Measurements from ENCODE around the gene NFKBIB.

NFKBIB gene, protein sequence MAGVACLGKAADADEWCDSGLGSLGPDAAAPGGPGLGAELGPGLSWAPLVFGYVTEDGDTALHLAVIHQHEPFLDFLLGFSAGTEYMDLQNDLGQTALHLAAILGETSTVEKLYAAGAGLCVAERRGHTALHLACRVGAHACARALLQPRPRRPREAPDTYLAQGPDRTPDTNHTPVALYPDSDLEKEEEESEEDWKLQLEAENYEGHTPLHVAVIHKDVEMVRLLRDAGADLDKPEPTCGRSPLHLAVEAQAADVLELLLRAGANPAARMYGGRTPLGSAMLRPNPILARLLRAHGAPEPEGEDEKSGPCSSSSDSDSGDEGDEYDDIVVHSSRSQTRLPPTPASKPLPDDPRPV

DNA sequence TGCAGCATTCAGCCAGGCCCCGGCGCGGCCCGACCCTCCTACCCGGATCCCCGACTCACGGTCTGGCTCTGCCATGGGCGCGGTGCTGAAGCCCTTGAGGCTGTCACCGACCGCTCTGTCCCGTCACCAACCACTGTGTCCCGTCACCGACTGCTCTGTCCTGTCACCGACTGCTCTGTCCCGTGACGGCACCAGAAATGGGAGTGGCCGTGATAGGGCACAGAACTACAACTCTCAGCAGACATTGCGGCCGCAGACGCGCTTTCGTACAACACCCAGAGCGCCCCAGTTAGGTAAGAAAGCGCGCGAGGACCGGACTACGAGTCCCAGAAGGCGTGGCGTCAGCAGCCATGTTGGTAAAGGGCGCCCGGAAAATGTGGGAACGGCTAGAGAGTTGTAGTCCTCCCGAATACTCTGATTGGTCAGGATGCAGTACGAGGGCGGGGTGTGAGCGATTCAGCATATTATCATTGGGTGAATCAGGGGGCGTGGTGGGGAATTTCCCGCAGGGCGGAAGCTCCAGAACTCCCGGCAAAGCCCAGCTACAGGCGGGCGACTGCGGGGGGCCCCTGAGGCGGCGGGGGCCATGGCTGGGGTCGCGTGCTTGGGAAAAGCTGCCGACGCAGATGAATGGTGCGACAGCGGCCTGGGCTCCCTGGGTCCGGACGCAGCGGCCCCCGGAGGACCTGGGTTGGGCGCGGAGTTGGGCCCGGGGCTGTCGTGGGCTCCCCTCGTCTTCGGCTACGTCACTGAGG is at the start of gene NFKBIB, which contains the start of gene SIRT2:
Gene NFKBIB, plus strand, starts transcription at position 523 of the 755 bp plus-strand sequence. Its CDS starts 64 bp downstream, at position 587.
Gene SIRT2, minus strand, starts transcription at position 172 of the 755 bp plus-strand sequence. Its CDS starts 97 bp downstream, at position 75.
- TF ChIP-seq, protein P1, sequence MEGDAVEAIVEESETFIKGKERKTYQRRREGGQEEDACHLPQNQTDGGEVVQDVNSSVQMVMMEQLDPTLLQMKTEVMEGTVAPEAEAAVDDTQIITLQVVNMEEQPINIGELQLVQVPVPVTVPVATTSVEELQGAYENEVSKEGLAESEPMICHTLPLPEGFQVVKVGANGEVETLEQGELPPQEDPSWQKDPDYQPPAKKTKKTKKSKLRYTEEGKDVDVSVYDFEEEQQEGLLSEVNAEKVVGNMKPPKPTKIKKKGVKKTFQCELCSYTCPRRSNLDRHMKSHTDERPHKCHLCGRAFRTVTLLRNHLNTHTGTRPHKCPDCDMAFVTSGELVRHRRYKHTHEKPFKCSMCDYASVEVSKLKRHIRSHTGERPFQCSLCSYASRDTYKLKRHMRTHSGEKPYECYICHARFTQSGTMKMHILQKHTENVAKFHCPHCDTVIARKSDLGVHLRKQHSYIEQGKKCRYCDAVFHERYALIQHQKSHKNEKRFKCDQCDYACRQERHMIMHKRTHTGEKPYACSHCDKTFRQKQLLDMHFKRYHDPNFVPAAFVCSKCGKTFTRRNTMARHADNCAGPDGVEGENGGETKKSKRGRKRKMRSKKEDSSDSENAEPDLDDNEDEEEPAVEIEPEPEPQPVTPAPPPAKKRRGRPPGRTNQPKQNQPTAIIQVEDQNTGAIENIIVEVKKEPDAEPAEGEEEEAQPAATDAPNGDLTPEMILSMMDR (IDR thresholded peaks at IDR 0.05): no peak
- no peaks in the 10 kb centered on the region for H3K27me3 ChIP-seq (ENCODE audit: control insufficient read depth, insufficient read depth, low read length)
- H3K4me1 ChIP-seq: peaks cover 5% of the 10 kb centered on the region
- peak within 1 kb of the TSS; percentile 82 for H2AFZ ChIP-seq
- H3K9me3 ChIP-seq (ENCODE audit: control insufficient read depth, low read length): no peaks in the 10 kb centered on the region
- peaks cover 9% of the 10 kb centered on the region for H3K79me2 ChIP-seq
- peak within 1 kb of the TSS; percentile 68 for H3K27ac ChIP-seq
- peak within 1 kb of the TSS; percentile 93 for H3K4me3 ChIP-seq (ENCODE audit: low read depth, low read length)
- no peaks in the 10 kb centered on the region for H3K36me3 ChIP-seq (ENCODE audit: control insufficient read depth, insufficient read depth, low read length)
- peak within 1 kb of the TSS; percentile 97 for H3K4me2 ChIP-seq (ENCODE audit: low read length)
- H3K9ac ChIP-seq: peak within 1 kb of the TSS; percentile 9

DNA sequence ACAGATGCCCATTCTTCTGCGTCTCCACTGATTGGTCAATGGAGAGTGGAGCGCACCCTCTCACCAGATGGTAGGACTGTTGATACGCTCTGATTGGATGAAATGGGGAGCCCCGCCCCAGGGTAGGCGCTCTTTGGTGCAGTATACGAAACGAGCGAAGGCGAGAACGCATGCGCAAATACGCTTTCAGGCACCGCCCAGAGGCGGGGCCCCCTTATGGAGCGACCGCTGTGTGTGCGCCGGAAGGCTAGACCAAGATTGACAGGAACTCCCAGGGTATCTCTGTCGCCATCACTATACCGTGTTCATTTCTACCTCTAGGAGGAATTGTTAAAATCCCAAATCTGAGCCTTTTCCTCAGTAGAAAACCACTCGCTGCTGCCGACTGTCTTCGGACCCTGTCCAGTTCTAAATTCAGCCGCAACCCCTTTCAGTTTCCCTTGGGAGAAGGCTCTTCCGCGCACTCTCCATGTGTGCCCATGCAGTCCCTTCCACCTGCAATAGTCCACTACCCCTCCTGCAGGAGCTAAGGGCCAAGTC is 49.3 kb upstream of the NFKBIB start:
- Histone ChIP-seq H3K79me2 (peaks cover 29% of the 10 kb centered on the region), H3K9ac (peak overlapping the region; percentile 21), H2AFZ (peak overlapping the region; percentile 84), H3K36me3 (ENCODE audit: control insufficient read depth, insufficient read depth, low read length) (no peaks in the 10 kb centered on the region), H3K9me3 (ENCODE audit: control insufficient read depth, low read length) (no peaks in the 10 kb centered on the region), H3K27ac (peak overlapping the region; percentile 93), H3K4me1 (peaks cover 14% of the 10 kb centered on the region), H3K27me3 (ENCODE audit: control insufficient read depth, insufficient read depth, low read length) (no peaks in the 10 kb centered on the region), H3K4me3 (ENCODE audit: low read depth, low read length) (peak overlapping the region; percentile 70), H3K4me2 (ENCODE audit: low read length) (peak overlapping the region; percentile 93)
- TF ChIP-seq, protein P1 (IDR thresholded peaks at IDR 0.05): peak; percentile 30

DNA sequence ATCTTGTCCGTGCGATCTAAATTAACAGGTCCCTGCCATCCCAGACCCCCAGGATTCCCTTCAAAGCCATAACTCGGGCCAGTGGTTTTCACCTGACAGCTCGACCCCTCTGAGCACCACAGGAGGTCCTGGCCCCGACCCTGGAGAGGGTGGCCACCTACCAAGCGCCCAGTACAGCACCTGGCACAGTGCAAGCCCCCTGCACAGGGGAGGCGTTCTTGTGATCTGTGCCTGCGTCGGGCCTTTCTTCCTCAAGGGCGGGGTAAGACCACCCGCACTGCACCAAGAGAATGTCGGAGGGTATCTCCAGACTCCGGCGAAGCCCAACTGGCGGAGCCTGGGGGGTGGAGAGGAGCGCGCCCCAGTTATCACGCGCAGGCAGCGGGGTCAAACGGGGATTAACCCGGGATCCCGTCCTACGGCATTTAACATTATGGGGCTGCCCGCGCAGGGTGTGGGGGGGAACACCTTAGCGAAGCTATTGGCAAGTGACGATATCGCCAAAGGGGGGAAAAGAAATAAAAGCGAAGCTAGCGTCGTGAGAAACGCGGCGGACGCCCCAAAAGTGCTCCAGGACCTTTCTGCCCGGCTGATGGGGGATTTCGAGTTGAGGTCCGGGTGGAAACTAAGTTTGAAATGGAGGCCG is 48.7 kb upstream of the NFKBIB start:
- H3K9me3 ChIP-seq (ENCODE audit: control insufficient read depth, low read length): no peaks in the 10 kb centered on the region
- H3K4me1 ChIP-seq: peaks cover 14% of the 10 kb centered on the region
- no peaks in the 10 kb centered on the region for H3K36me3 ChIP-seq (ENCODE audit: control insufficient read depth, insufficient read depth, low read length)
- peak overlapping the region; percentile 93 for H3K27ac ChIP-seq
- H3K27me3 ChIP-seq (ENCODE audit: control insufficient read depth, insufficient read depth, low read length): no peaks in the 10 kb centered on the region
- H3K9ac ChIP-seq: peak overlapping the region; percentile 29
- peak overlapping the region; percentile 93 for H3K4me2 ChIP-seq (ENCODE audit: low read length)
- peak overlapping the region; percentile 84 for H2AFZ ChIP-seq
- H3K4me3 ChIP-seq (ENCODE audit: low read depth, low read length): peak overlapping the region; percentile 70
- H3K79me2 ChIP-seq: peaks cover 25% of the 10 kb centered on the region
- TF ChIP-seq, protein P1 (IDR thresholded peaks at IDR 0.05): peak; percentile 3

DNA sequence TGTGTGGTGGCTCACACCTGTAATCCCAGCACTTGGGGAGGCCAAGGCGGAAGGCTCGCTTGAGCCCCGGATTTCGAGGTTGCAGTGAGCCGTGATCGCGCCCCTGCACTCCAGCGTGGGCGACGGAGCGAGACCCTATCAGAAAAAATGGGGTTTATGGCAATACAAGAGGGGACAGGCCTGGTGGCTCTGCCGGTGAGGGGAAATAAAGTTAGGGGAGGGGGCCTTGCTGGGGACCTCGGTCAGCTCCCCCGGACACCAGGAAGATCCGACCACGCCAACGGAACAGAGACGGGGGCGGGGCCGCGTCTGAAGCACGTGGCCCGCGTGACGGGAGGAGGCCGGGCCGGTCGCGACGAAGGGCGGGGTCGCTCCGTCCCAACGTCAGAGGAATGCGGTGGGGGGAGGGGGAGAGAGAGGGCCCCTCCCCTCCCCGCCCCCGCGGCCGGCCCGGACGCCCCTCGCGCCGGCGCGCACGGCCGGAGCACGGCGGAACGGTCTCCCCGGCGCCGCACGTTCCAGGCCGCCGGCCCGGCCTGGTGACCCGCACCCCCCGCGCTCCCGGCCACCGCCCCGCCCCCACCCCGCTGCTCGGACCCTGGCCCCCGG is 48.0 kb upstream of the NFKBIB start:
- Histone ChIP-seq H3K4me3 (ENCODE audit: low read depth, low read length) (peak overlapping the region; percentile 91), H3K27ac (peak overlapping the region; percentile 97)
- TF ChIP-seq, protein P1 (IDR thresholded peaks at IDR 0.05): no peak

More for the DNA sequence above, 48.0 kb upstream of the NFKBIB start:
- Histone ChIP-seq H3K27me3 (ENCODE audit: control insufficient read depth, insufficient read depth, low read length) (no peaks in the 10 kb centered on the region), H3K9ac (peak overlapping the region; percentile 29), H2AFZ (peak overlapping the region; percentile 84), H3K36me3 (ENCODE audit: control insufficient read depth, insufficient read depth, low read length) (no peaks in the 10 kb centered on the region), H3K79me2 (peaks cover 21% of the 10 kb centered on the region), H3K4me1 (peaks cover 14% of the 10 kb centered on the region), H3K4me2 (ENCODE audit: low read length) (peak overlapping the region; percentile 93), H3K9me3 (ENCODE audit: control insufficient read depth, low read length) (no peaks in the 10 kb centered on the region)
